Right renal pelvis (tissue), 4 donors: Measurements from ENCODE around the gene ERBB4. TPM values are rescaled to one million over a fixed set of nuclear protein-coding genes. Genes with fewer than 3 reads are reported as not detected.

ENCODE experiments used
- DNase-seq, 4 donors: peaks; one replicate each; pipeline ENCODE4 v3.0.0-alpha.2; 2013; ENCODE audit warnings: low read depth in 4 of 4, low spot score in 3 of 4, missing footprints in 1 of 4
- polyA plus RNA-seq, 4 donors: library from polyadenylated mRNA; unstranded; fragments of 120-200 nt; gene quantifications; one replicate each; pipeline ENCODE4 v1.2.1, GENCODE V29; 2013; ENCODE audit not compliant: insufficient read length in 4 of 4

The ERBB4 gene
- polyA plus RNA-seq, 4 donors, result 44.8 to 56.5 (median 51.3) TPM

DNA sequence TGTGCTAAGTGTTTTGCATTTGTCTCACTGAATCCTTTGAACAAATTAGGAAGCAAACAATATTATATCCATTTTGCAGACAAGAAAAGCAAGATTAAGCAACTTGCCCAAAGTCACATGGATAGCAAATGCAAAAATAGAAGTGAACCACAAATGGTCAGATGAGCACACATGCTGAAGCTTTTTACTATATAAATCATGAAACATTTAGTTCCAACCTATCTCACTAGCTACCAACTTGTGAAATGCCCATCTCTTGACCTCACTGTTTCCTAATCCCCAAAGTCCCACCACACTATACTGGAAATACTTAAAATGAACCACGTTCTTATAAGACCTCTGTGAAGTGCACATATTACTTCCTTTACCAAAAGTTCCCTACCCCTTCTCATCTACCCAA is 380.5 kb downstream of the ERBB4 start:
- no peak for DNase-seq

DNA sequence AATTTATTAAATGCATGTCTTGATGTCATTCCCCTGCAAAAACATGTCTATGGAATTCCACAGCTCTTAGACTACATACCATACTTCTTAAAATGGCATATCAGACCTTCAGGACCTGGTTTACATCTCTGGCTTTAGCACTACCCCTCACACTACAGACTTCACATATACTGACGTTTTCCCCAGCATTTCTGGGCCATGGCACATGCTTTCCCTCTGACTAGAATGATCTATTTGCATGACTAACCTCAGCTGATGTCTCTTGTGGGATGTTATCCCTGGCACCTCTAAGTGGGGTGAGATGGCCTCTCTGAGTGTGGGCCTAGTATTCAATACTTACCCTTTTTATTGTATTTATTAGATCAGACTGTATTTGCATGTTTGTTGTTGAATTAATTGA is 381.6 kb downstream of the ERBB4 start:
- DNase-seq, result no peak

DNA sequence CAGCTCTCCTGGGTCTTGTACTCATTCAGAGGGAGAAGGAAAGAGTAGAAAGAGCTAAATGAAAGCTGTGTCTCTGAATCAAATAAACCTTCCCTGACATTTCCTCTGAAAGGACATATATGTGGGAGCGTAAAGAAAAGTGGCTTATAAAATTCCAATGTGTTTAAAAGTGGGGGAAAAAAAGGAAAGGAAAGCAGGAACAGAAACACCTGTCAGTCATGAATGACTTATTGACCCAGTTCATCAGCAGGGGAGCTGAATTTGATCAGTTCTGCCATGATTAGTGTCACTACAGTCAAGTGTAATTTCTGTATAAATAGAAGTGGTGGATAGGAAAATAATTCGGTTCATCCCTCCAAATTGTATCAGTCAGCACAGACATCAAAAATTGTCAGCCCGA is 382.5 kb downstream of the ERBB4 start:
- no peak for DNase-seq

DNA sequence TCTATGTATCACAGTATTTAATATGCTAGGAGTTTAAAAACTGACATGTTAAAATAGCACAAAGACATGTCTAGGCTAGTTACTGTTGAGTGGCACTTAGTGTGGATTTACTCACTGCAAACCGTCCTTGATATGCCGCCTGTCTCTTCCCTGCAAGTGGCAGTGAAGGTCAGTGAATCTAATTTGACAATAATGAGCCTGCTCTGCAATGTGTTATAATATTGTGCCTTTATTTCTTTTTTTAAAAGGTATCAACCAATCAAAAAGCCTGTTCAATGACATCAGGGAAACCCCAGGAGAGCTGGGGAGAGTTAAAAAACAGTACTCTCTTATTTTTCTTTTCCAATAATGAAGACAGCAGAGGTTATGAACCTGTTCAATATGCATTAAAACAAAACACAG is 384.1 kb downstream of the ERBB4 start:
- no peak for DNase-seq

DNA sequence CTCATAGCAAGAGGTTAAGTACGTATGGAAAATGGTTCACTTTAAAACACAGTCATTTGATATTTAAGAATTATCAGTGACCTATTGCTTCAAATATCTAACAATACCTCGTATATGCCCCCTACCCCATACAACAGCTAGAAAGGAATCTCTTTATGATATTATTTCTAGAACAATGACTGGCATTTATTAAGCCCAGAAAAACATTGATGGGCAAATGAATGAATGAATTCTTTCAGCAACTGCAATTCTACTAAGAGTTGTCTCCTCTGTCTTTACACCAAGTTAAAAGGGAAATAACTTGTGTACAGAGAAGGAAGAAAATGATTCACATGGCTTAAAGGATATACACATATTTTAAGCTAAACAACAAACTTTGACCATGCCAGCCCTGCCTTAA is 384.7 kb downstream of the ERBB4 start:
- DNase-seq, result no peak

DNA sequence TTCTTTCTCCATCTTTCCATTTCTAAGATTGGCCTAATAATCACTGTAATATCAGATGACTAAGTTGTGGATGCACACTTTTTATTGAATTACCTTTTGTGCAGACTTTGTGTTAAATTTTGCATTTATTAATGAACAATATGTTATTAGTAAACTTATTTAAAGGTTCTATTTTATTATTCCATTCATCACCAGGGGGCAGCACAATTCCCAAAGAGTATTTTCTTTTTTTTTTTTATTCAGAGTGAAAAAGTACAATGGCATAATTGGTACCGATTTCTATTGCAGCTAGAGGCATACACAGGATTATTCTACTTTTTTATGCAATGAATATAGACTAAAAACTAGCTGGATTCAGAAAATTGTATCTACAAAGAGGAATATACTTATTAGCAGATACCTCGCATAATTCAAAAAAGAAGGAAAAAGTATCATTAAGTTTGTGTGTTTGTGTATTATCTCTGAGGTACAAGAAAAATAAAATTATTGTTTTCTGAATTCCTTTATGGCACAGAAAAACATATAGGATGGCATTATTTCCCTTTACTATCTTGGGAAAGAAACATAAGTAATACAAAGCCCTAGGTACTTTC is 390.6 kb downstream of the ERBB4 start:
- no peak for DNase-seq

DNA sequence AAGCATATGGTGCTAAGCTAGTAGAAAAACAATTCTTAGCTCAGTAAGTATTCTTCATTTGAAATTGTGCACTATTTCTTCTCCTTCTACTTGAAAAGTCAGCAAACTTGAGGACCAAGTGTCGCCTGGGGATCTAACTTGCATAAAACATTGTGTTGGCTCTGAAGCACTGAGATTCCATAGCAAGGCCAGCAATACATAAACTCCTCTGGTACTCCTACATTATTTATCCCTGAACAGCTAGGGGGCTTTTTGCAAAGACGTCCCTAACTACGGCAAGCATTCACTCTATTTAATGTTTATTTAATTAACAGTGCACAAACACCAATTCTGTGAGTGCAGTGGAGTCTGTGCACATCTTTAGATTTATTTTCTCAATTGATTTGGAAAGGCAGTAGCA is 392.2 kb downstream of the ERBB4 start:
- DNase-seq, result no peak

DNA sequence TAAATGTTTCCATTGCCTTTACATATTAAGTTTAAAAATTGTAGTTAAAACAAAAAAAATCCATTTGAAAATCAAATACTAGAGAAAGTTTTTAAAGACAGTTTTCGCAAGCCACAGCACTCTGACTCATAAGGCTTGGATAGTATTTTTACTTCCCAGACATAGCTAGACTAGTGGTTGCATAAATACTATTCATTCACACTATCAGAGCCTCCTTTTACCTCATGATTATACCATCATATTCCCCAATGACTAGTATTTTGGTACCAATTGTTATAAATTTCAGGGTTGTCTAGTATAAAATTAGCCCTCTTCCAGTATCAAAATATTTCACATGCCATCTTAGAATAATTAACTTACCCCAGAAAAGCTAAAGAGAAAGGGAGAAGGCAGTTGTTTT is 393.5 kb downstream of the ERBB4 start:
- DNase-seq, result no peak

DNA sequence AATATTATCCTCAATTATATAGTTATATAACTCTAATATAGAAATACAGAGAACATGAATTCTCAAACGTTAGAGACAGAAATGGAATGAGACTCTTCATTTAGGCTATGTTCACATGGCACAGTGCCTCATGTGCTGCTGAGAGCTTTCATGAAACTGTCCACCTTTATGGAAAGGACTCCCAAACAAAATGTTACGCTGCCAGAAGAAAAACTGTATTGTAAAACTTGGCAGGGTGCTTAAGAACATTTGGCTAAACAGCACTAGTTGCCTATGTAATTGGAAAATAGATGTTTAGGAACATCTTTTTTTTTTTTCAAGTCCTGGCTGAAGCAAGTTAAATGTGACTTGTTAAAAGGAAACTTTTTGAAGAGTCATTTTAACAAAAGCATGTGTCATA is 396.0 kb downstream of the ERBB4 start:
- no peak for DNase-seq

DNA sequence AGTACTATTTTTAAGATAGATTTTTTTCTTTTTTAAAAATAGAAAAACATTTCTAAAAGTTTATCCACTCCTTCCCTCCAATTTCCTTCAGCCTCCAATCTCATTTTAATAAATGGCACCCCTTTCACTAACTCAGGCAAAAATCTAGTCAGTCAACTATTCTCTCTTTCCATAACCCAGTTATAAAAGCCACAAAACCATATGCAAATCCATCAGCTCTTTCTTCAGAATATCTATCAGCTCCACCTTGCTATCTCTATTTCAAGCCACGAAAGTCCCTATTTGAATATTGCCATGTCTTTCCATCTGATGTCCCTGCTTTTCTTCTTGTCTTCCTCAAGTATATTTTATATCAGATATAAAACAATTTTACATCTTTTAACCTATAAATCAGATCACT is 397.1 kb downstream of the ERBB4 start:
- no peak for DNase-seq

DNA sequence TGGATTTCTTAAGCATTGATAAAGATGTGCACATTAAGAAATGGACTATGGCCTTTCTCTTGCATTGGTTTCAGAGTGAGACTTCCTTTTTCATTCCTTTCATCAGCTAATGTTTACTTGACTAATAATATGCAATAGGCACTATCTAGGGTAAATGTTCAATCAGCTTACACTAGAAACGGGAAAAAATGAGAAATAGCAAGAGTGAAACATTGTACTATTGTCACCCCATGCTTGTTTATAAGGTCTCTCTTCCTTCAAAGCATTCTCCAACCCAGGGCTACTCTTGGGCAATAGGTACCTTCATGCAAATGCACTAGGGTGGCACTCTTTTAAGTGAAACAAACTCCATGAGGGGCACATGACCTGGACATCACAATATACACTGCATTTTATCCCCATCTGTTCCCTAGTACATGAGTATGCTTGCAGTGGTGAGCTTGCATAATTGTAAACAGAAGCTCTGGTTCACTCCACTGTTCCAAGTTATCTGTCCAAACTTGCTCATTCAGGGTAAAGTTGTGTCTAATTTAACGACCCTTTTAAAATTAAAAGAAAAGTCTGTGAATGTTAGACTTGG is 402.3 kb downstream of the ERBB4 start:
- no peak for DNase-seq

DNA sequence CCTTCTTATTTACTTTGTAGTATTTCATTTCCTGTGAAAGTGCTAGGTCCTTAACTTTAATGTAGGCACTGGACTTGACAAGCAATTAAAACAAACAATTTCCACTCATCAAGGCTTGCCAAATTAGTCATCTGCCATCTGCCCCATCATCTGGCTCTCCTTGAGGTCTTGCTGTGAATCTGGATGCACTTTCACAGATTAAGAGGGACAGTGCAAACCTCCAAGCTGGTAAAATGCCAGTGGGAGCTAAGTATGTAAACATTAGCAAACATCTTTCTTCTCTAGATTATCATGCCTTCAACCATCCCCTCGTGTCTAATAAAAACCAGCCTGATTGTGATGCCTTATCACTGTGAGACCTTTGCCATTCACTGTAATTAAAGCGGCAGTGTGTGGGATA is 402.9 kb downstream of the ERBB4 start:
- no peak for DNase-seq

DNA sequence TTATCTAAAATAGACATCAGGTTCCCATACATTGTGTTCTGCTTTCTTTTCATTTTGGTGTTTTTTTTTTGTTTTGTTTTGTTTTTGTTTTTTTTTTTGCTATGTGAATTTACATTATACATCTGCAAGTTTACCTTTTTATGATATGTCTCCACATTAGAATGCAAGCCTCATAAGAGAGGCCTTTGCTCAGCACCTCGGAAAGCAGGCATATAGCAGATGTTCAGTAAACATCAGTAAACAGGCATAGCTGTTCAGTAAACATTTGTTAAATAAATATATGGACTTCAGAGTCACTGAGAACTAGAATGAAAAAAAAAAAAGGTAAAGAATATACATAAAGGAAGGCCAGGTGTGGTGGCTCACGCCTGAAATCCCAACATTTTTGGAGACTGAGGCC is 405.3 kb downstream of the ERBB4 start:
- no peak for DNase-seq

DNA sequence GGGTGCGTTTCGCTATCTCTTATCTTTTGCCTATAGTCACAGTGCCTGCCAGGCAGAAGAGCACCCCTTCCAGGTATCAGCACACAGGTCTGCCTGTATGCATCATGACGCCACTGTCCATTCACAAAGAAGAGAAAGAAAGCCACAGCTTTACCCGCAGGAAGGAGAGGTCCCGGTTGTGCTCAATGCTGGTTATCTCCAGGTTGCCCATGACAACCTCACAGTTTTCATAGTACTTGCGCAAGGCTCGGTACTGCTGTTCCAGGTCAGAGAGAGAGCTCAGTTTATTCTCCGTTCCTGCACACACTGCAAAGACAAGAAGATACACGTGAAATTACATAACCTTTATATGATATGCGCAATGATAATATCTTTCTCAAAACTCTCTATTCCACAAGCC is 414.0 kb downstream of the ERBB4 start:
- DNase-seq, result no peak

DNA sequence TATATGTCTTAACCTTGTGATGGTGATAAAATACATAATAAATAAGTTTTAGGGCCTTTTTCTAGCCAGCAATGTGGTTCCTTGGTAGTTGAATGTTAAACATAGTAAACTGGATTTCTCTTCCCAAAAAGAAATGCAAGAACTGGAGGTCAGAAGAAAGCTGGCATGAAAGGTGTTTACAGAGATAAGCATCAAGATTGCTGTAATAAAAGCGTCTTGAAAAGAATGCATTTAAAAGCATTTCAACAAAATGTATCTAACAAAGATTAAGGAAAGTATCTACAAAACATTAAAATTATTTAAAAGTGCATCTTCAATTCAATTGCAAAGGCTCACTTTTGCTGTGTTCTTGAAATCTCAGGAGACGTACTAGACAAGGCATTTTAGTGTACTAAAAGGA is 419.0 kb downstream of the ERBB4 start:
- DNase-seq, result no peak

DNA sequence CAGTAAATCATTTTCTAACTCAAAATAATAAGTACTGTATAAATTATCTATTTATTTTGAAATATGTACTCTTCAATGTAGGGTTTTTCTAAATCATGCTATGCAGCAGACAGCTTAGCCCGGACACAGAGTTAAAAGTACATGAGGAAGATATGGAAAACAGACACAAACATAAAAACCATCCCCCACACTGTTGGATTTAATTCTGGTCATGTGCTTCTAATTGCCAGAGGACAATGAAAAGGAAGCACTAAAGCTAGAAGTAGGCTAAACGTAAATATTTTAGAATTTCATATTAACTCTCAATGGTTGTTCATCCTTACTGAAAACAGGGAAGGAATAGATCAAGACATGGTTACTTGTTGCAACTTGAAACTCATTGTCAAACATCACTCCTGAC is 420.7 kb downstream of the ERBB4 start:
- no peak for DNase-seq

DNA sequence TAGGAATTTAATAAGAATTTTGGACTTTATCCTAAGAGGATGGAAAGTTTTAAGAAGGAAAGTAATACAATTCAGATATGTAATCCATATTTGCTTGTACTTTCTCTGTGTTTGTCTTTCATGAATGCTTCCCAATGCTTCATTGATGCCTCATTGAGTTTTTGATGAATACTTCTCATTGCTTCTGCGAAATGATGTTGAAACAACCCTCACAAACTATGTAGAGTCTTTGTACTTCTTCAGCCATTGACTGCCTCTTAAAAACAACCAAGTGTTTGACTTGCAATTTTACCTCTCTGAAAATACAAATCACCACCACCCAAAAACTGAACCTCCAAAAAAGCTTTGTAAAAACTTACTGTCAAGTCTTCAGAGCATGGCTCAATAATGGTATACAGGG is 424.1 kb downstream of the ERBB4 start:
- DNase-seq, result no peak

DNA sequence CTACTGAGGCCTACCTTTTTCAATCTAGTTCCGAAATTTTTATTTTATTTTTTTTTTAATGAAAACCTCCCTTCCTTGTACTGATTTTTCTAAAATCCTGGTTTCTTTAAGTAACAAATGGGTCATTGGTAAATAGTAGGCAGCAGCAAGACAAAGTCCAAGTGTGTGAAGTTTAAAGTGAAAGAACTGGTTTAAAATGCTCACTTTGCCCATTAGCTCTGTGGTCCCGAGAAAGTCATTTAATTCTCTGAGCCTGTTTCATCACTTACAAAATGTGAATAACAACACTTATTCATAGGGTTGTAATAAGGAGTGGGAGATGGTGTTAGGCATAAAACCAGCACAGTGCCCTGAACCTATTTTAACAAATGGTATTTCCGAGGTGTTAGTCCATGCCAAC is 426.2 kb downstream of the ERBB4 start:
- no peak for DNase-seq

DNA sequence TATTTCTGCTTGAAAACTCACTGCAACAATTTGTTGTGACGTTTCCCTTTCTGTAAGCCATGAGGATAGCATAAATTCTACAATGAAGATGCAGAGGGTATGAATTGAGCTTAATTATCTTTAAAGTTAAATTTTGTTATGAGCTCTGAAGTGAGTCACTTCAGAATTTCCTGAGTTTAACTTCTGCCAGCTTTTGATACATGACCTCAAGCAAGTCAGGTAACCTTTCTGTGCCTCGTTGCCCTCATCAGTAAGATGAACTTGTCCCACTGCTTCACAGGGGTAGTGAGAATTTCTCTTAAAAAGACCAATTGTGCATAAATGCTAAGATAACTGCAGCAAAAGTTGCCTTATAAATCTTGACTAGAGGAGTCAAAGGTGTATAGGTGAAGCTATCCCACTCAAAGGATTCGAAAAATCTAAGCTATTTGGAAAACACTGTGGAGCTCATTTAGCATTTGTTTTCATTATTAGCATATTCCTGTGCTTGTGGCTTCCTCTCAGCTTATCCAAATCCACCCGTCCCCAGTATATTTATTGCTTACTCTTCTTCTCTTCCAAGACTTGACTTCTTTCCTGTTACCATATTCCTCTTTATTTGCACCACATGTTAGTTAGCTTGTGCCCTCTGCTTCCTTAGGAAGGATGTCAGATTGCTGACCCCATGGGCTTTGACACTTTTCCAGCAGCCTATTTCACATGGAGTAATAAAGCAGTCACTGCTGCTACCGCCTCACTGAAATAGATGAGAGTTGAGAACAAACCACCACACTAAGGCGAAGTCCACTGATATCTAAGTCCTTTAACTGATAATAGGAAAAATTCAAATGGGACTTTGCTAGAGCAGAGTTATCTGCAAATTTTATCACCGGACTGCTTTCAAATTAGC is 428.6 kb downstream of the ERBB4 start:
- peak in 1 of 4 donors; percentile 1 for DNase-seq

DNA sequence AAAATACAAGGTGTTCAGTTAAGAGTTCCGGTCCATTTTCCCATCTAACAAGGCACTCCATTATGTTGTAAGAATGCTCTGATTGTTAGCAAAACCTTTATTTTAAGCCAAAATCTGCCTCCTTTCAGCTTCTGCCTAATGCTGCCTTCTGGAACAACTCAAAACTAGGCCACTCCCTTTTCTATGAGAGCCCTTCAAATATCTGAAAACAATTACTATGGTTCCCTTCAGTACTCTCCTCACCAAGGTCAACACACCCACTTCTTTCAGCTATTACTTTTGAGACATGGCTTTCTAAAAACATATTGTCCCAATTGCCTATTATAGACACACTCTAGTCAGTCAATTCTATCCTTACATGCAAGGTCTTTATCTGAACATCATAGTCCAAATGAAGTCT is 429.4 kb downstream of the ERBB4 start:
- DNase-seq, result no peak

DNA sequence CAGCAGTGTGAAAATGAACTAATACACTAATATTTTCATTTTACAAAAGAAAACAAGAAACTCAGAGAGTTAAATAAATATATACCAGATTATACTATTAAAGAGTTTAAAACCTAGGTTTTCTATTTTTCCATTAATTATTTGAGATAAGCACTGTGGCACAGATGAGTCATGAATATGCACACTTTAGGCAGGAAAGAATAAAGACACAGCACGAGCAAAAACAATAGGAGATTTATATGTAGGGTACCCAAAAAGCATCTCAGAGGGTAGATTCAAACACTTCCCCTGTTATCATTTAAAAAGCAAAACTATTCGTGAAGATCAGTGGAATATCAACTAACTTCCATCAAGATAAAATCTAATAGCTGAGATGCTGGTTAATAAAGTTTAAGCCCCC is 430.6 kb downstream of the ERBB4 start:
- DNase-seq, result no peak

DNA sequence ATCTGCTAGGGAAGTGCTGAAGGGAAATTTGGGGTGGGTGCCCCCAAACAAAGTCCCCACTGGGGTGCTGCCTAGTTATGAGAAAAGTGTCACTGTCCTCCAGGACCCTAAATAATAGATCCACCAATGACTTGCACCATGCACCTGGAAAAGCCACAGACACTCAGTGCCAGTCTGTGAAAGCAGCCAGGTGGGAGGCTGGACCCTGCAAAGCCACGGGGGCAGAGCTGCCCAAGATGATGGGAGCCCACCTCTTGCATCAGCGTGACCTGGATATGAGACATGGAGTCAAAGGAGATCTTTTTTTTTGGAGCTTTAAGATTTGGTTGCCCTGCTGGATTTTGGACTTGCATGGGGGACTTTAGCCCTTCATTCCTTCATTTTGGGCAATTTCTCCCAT is 431.6 kb downstream of the ERBB4 start:
- DNase-seq, result no peak
